ENCODE results near the gene ARHGEF17. TPM values are rescaled to one million over a fixed set of nuclear protein-coding genes. Genes with fewer than 3 reads are reported as not detected.

Gene ARHGEF17
- total and polyA plus RNA-seq, 2 of the 13 experiments (the other 11 are each of a cell fraction or from before 2014, with no cell fraction given) = 10.7 to 28.8 TPM

GRCh38 chr11:73283276-73284000 is 24.6 kb upstream of the ARHGEF17 start (continued):
- TF ChIP-seq ZNF225 (CRISPR knock-in tag; IDR thresholded peaks at IDR 0.05) (no peak), ZNF737 (CRISPR knock-in tag; IDR thresholded peaks at IDR 0.05; ENCODE audit: borderline replicate concordance) (no peak), IKZF1 (IDR thresholded peaks at IDR 0.05) (no peak), HDAC6 (IDR thresholded peaks at IDR 0.05; ENCODE audit: low read depth, low read length) (no peak)
- TF ChIP-seq, protein P1, sequence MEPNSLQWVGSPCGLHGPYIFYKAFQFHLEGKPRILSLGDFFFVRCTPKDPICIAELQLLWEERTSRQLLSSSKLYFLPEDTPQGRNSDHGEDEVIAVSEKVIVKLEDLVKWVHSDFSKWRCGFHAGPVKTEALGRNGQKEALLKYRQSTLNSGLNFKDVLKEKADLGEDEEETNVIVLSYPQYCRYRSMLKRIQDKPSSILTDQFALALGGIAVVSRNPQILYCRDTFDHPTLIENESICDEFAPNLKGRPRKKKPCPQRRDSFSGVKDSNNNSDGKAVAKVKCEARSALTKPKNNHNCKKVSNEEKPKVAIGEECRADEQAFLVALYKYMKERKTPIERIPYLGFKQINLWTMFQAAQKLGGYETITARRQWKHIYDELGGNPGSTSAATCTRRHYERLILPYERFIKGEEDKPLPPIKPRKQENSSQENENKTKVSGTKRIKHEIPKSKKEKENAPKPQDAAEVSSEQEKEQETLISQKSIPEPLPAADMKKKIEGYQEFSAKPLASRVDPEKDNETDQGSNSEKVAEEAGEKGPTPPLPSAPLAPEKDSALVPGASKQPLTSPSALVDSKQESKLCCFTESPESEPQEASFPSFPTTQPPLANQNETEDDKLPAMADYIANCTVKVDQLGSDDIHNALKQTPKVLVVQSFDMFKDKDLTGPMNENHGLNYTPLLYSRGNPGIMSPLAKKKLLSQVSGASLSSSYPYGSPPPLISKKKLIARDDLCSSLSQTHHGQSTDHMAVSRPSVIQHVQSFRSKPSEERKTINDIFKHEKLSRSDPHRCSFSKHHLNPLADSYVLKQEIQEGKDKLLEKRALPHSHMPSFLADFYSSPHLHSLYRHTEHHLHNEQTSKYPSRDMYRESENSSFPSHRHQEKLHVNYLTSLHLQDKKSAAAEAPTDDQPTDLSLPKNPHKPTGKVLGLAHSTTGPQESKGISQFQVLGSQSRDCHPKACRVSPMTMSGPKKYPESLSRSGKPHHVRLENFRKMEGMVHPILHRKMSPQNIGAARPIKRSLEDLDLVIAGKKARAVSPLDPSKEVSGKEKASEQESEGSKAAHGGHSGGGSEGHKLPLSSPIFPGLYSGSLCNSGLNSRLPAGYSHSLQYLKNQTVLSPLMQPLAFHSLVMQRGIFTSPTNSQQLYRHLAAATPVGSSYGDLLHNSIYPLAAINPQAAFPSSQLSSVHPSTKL (CRISPR knock-in tag; IDR thresholded peaks at IDR 0.05) = no peak

DNA sequence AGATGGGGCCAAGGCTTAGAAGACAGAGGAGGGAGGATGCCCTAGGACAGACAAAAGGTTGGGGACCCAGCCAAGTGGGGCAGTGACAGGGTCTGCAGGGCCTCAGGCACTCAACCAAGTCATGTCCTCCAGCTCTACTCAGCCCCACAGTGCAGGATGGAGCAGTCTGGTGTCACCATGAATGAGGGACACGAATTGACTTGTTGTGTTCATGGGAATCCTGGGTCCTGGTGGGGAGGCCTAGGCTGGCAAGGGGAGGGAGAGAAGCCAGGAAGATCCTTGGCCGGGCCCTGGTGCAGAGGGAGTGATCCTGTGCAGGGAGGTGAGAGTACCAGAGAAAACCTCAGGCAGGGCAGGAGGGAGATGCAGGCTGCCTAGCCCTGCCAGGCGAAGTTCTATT is 24.0 kb upstream of the ARHGEF17 start:
- H3K27ac ChIP-seq (ENCODE audit: extremely low read length, insufficient read depth, low read length) = no peak overlapping the region
- FAIRE-seq (no peak), ATAC-seq (no peak), DNase-seq (ENCODE audit: low spot score) (no peak)
- H3K79me2 ChIP-seq (ENCODE audit: insufficient read depth, low read length) = no peaks in the 10 kb centered on the region
- intact Hi-C loops (cut with micrococcal nuclease; ENCODE audit: unreplicated experiment) = no loop called here
- no peak overlapping the region for H3K4me3 ChIP-seq (replicated peaks in 1 of 3; ENCODE audit: insufficient read depth in 1 of 3, low read depth in 2 of 3, low read length in 3 of 3)
- H2AFZ ChIP-seq (ENCODE audit: low read length) = no peak overlapping the region
- CTCF ChIA-PET (ENCODE audit: low intra/inter-chr PET ratio, low total read pairs) = no interaction called here
- in situ Hi-C loops (cut with HindIII; ENCODE audit: extremely low pct_ligation_motif_present, low pct_unique_long_range_greater_than_20kb) = no loop called here
- H3K9ac ChIP-seq (ENCODE audit: insufficient read depth, low read depth, low read length) = no peak overlapping the region
- H3K4me2 ChIP-seq (ENCODE audit: low read depth, low read length) = no peak overlapping the region
- no peaks in the 10 kb centered on the region for H4K20me1 ChIP-seq (ENCODE audit: insufficient read depth, low read length)
- H3K9me3 ChIP-seq (ENCODE audit: low read length) = no peaks in the 10 kb centered on the region
- POLR2A ChIA-PET = no interaction called here
- H3K4me1 ChIP-seq (ENCODE audit: insufficient read depth, low read length) = peaks cover 31% of the 10 kb centered on the region
- H3K27me3 ChIP-seq (ENCODE audit: control insufficient read depth in 1 of 2, insufficient read depth in 2 of 2, low read length in 2 of 2) = peaks cover 6 to 36% of the 10 kb centered on the region in 2 experiments; a peak in 4 of 5 replicates
- H3K36me3 ChIP-seq (replicated peaks in 1 of 2; ENCODE audit: control insufficient read depth in 1 of 2, insufficient read depth in 2 of 2, low read length in 2 of 2) = no peaks in the 10 kb centered on the region
- 10% methylated on average over 2 of the region's 3 CpGs for WGBS (ENCODE audit: low lambda C conversion rate)
- BruUV-seq (replicated peaks) = no TSS peak
- TF ChIP-seq SRF (IDR thresholded peaks at IDR 0.05; ENCODE audit: low read depth, low read length) (no peak), CEBPB (IDR thresholded peaks at IDR 0.05; ENCODE audit: borderline replicate concordance, low read depth, low read length) (no peak), LCORL (IDR thresholded peaks at IDR 0.05) (no peak), LCORL (CRISPR knock-in tag; IDR thresholded peaks at IDR 0.05) (no peak), ZSCAN31 (CRISPR knock-in tag; IDR thresholded peaks at IDR 0.05; ENCODE audit: low read depth) (no peak), CHCHD3 (CRISPR knock-in tag; IDR thresholded peaks at IDR 0.05) (no peak), GLMP (CRISPR knock-in tag; IDR thresholded peaks at IDR 0.05; ENCODE audit: borderline replicate concordance) (no peak), SMAD9 (CRISPR knock-in tag; IDR thresholded peaks at IDR 0.05) (no peak), MAF1 (CRISPR knock-in tag; IDR thresholded peaks at IDR 0.05; ENCODE audit: borderline replicate concordance) (no peak), CBX2 (IDR thresholded peaks at IDR 0.05; ENCODE audit: low read depth, low read length) (no peak), CBX2 (CRISPR knock-in tag; IDR thresholded peaks at IDR 0.05; ENCODE audit: low read depth) (no peak)
- TF ChIP-seq, protein P2, sequence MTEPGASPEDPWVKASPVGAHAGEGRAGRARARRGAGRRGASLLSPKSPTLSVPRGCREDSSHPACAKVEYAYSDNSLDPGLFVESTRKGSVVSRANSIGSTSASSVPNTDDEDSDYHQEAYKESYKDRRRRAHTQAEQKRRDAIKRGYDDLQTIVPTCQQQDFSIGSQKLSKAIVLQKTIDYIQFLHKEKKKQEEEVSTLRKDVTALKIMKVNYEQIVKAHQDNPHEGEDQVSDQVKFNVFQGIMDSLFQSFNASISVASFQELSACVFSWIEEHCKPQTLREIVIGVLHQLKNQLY (CRISPR knock-in tag; IDR thresholded peaks at IDR 0.05) = no peak
- TF ChIP-seq, protein P3, sequence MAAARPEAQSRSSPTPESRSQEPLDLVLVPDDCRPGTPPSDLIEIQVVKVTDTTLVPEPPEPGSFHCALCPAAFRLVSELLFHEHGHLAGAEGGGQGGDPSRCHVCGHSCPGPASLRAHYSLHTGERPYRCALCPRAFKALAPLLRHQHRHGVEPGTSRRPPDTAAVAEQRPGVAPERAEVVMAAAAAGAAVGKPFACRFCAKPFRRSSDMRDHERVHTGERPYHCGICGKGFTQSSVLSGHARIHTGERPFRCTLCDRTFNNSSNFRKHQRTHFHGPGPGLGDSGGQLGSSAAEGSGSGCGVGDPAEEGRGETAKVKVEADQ (CRISPR knock-in tag; IDR thresholded peaks at IDR 0.05; ENCODE audit: borderline replicate concordance) = no peak

All from HepG2 (cell line).